SH-SY5Y (cell line): ENCODE measurements around the gene YIPF2.

ENCODE experiments used
- GATA2 ChIP-seq: IDR thresholded peaks from 2 replicates; pipeline ENCODE4 v1.6.1; 2011; ENCODE audit warnings: mild to moderate bottlenecking, low read depth, low read length
- GATA3 ChIP-seq: IDR thresholded peaks from 2 replicates; pipeline ENCODE4 v1.6.1; 2011; ENCODE audit warnings: low read depth, mild to moderate bottlenecking, low read length, moderate library complexity

GRCh38 chr19:10887616-10888367, 40.6 kb downstream of the YIPF2 start:
- TF ChIP-seq GATA2 (no peak), GATA3 (no peak)
